Ovary (tissue), 9 donors: ENCODE results near the gene HNF1B. TPM values are rescaled to one million over a fixed set of nuclear protein-coding genes. Genes with fewer than 3 reads are reported as not detected.

Experiments used
- DNase-seq, 5 donors: peaks; one replicate each; pipeline ENCODE4 v3.0.0-alpha.2; 2019 to 2020
- H3K27ac ChIP-seq, 2 donors: fragments of 200-600 bp; one replicate each; pipeline versions ENCODE4 v1.5.1 to v1.8.0; 2019 to 2022
- H3K27me3 ChIP-seq: fragments of 200-600 bp; one replicate; pipeline ENCODE4 v1.8.0; 2022
- H3K36me3 ChIP-seq: fragments of 200-600 bp; sonication (generic); one replicate; pipeline ENCODE4 v1.5.1; 2019
- H3K4me1 ChIP-seq: one replicate; pipeline ENCODE4 v1.8.1; 2013; ENCODE audit warnings: mild to moderate bottlenecking, moderate library complexity; ENCODE audit not compliant: insufficient read depth
- H3K4me3 ChIP-seq: fragments of 200-600 bp; sonication (generic); one replicate; pipeline ENCODE4 v1.5.1; 2017
- H3K9me3 ChIP-seq, 2 donors: fragments of 200-600 bp in 1 of 2; sonication (generic) in 1 of 2; one replicate each; pipeline versions ENCODE4 v1.5.1 to v1.8.1; 2013 to 2019; ENCODE audit warnings: mild to moderate bottlenecking in 1 of 2, moderate library complexity in 1 of 2
- CTCF ChIP-seq, 3 donors: fragments of 450-650 bp in 2 of 3; fragments of 200-600 bp in 1 of 3; IDR thresholded peaks; one replicate each; pipeline versions ENCODE4 v1.5.1 to v1.8.0; 2016 to 2022; ENCODE audit warnings: antibody characterized with exemption in 3 of 3, mild to moderate bottlenecking in 1 of 3
- EP300 ChIP-seq: sonication (generic); formaldehyde crosslinking; IDR thresholded peaks from one replicate; pipeline ENCODE4 v1.6.1; 2017; ENCODE audit warnings: antibody characterized with exemption
- POLR2A ChIP-seq: fragments of 450-650 bp; IDR thresholded peaks from one replicate; pipeline ENCODE4 v1.6.1; 2017; ENCODE audit warnings: antibody characterized with exemption, mild to moderate bottlenecking, moderate library complexity
- WGBS, 3 donors: extraction: QIAGEN DNeasy Blood & Tissue Kit in 1 of 3; methylation state at CpG; one replicate each; pipeline versions ENCODE4 v1.1.5 to v1.1.7; 2013 to 2017; 5-methylcytosine and 5-hydroxymethylcytosine counted together
- intact Hi-C, 4 donors: fragments of 100-400 bp; cut with DNase I; formaldehyde crosslinking; loops; one replicate each; pipeline versions ENCODE4 v1.11.0 to v1.15.1; 2022 to 2023
- polyA plus RNA-seq, 2 donors: library from polyadenylated mRNA; stranded (reverse); fragments of 200-250 nt in 1 of 2; fragments of 350-450 nt in 1 of 2; fragmentation: Illumina TruSeq in 1 of 2; extraction: RNeasy Lipid Tissue Mini Kit (QIAGEN cat#74804) in 1 of 2; gene quantifications; one replicate each; pipeline ENCODE4 v1.2.3, GENCODE V29; 2013 to 2014
- total RNA-seq, 7 donors: library from RNA; depleted of rRNA in 2 of 7; stranded (reverse); fragments of >200 nt in 2 of 7; fragmentation: NEBNext Ultra II Directional in 3 of 7; extraction: Animal tissue kit (Norgen Biotek cat#: 25700) in 3 of 7; gene quantifications; one replicate each; pipeline versions ENCODE4 v1.1.0 to v1.2.4, GENCODE V29; 2016 to 2023
- donor health status: DM: no; HTN: no; CAD: no; lungs with moderate emphysema.
- donor health status: DM: no; HTN: no; CAD: no.
- donor health status: Bipolar disorder and iron deficiency.
- donor health status: DM: yes; HTN: yes; CAD: no.
- donor health status: DM: no; HTN: no; CAD: no.
- donor health status: DM: yes; HTN: yes; CAD: no.

HNF1B gene
- total and polyA plus RNA-seq, 9 donors, result 0.05 to 9.5 (median 0.75) TPM; not detected in 3

GRCh38 chr17:37789771-37790541 is 45.1 kb upstream of the HNF1B start:
- TF ChIP-seq CTCF (IDR thresholded peaks at IDR 0.05), result no peak
- no peak for TF ChIP-seq POLR2A
- no peak for TF ChIP-seq EP300
- H3K27me3 ChIP-seq, result no peaks in the 10 kb centered on the region
- no peak for DNase-seq
- H3K9me3 ChIP-seq, result no peaks in the 10 kb centered on the region
- no peak overlapping the region for H3K27ac ChIP-seq
- H3K4me1 ChIP-seq, result no peaks in the 10 kb centered on the region
- intact Hi-C loops, result no loop called here
- 74 to 79% (median 76%) methylated on average over 9 of the region's 9 CpGs for WGBS, 3 donors
- no peak overlapping the region for H3K4me3 ChIP-seq
- no peaks in the 10 kb centered on the region for H3K36me3 ChIP-seq

- 39% methylated on average over 5 of the region's 5 CpGs for WGBS, 3 donors
These were observed 44.2 kb upstream of the HNF1B start for GRCh38 chr17:37789021-37789565.

DNA sequence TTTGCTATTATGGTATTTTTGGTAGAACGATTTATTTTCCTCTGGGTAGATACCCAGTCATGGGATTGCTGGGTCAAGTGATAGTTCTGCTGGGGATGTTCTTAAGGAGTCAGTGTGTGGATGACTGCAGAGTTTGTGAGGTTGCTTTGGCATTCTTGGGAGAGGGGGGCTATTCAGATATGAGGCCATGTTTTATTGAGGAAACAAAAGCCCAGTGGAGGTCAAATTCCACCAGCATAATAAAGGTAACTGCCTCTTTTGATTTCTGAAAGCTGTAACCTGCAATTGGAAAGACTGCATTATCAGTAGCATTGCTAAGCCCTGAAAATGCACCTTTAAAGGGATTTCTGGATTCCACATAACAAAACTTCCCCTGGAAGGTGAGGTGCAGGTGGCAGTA is 43.7 kb upstream of the HNF1B start:
- Histone ChIP-seq H3K4me3 (no peak overlapping the region), H3K27me3 (no peaks in the 10 kb centered on the region), H3K4me1 (no peaks in the 10 kb centered on the region), H3K36me3 (no peaks in the 10 kb centered on the region), H3K27ac (no peak overlapping the region), H3K9me3 (no peaks in the 10 kb centered on the region)
- 74 to 84% (median 78%) methylated on average over 1 of the region's 1 CpG for WGBS, 3 donors
- TF ChIP-seq POLR2A (no peak), CTCF (IDR thresholded peaks at IDR 0.05) (no peak), EP300 (no peak)
- intact Hi-C loops, result no loop called here
- DNase-seq, result no peak

More at GRCh38 chr17:37789021-37789565, 44.2 kb upstream of the HNF1B start:
- TF ChIP-seq EP300, result no peak
- no peak for TF ChIP-seq CTCF (IDR thresholded peaks at IDR 0.05)
- no peak for TF ChIP-seq POLR2A
- intact Hi-C loops, result no loop called here
- H3K4me3 ChIP-seq, result no peak overlapping the region
- no peaks in the 10 kb centered on the region for H3K4me1 ChIP-seq
- H3K27ac ChIP-seq, result no peak overlapping the region
- no peak for DNase-seq
- no peaks in the 10 kb centered on the region for H3K27me3 ChIP-seq
- H3K9me3 ChIP-seq, result no peaks in the 10 kb centered on the region
- H3K36me3 ChIP-seq, result no peaks in the 10 kb centered on the region

DNA sequence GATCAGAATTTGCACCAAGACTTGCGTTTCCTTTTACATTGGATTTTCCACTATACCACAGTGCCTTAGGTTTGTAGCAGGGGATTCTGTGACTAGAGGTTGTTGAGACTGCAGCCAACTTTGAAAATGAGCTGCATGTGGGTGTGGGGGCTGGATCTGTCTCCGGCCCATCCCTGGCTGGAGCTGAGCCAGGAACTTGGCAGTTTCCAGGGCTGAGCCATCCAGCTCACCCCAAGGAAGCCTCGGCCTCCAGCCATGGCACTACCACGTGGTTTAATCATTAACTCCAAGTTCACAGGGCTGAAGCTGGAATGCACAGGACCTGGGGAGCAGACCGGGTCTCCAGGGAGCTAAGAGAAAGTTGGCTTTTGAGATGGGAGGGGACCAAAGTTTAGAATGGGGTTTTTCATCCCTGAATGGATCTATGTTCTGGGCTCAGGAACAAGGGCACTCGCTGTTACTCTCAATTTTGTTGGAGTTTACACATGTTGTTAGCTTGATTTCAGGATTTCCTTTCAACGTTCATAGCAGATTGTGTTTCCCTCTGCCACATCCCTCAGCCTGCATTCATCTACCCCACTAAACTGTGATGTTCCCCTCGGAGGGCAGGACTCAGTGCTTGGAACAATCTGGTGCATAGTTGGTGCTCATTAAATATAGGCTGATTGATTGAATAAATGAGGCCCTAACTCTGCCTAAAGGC is 42.3 kb upstream of the HNF1B start:
- intact Hi-C loops, result no loop called here
- WGBS, 3 donors, result 30 to 41% (median 33%) methylated on average over 8 of the region's 8 CpGs
- Histone ChIP-seq H3K9me3 (no peaks in the 10 kb centered on the region), H3K27me3 (no peaks in the 10 kb centered on the region), H3K4me1 (no peaks in the 10 kb centered on the region), H3K36me3 (no peaks in the 10 kb centered on the region), H3K4me3 (no peak overlapping the region), H3K27ac (no peak overlapping the region)
- DNase-seq, result no peak
- TF ChIP-seq POLR2A (no peak), EP300 (no peak), CTCF (IDR thresholded peaks at IDR 0.05) (no peak)
